Loucy (cell line): ENCODE results near the gene STXBP4.

Experiments
- H2AFZ ChIP-seq: fragments of 200-600 bp; sonication (generic); 2 replicates; pipeline ENCODE4 v1.6.0; 2016; ENCODE audit warnings: antibody characterized with exemption, mild to moderate bottlenecking, low read length, moderate library complexity
- H3F3A ChIP-seq: fragments of 200-600 bp; 2 replicates; pipeline ENCODE4 v1.6.0; 2016; ENCODE audit warnings: antibody characterized with exemption, low read depth, mild to moderate bottlenecking
- H3K27me3 ChIP-seq: fragments of 200-600 bp; sonication (generic); 2 replicates; pipeline ENCODE4 v1.6.1; 2014; ENCODE audit warnings: low read length, mild to moderate bottlenecking; ENCODE audit not compliant: insufficient read depth, poor library complexity, severe bottlenecking
- H3K36me3 ChIP-seq: fragments of 200-600 bp; sonication (generic); 2 replicates; pipeline ENCODE4 v1.6.1; 2016; ENCODE audit warnings: low read length; ENCODE audit not compliant: insufficient read depth
- H3K4me1 ChIP-seq: fragments of 200-600 bp; sonication (generic); 2 replicates; pipeline ENCODE4 v1.5.1; 2014; ENCODE audit warnings: low read length, mild to moderate bottlenecking; ENCODE audit not compliant: insufficient read depth, poor library complexity, severe bottlenecking
- H3K4me2 ChIP-seq: fragments of 200-600 bp; sonication (generic); 2 replicates; pipeline ENCODE4 v1.6.0; 2014; ENCODE audit warnings: antibody characterized with exemption, low read length, low read depth, mild to moderate bottlenecking; ENCODE audit not compliant: poor library complexity, severe bottlenecking
- H3K4me3 ChIP-seq: fragments of 200-600 bp; sonication (generic); 2 replicates; pipeline ENCODE4 v1.5.1; 2014; ENCODE audit warnings: low read length, mild to moderate bottlenecking, mixed read lengths; ENCODE audit not compliant: poor library complexity, severe bottlenecking
- H3K79me2 ChIP-seq: fragments of 200-600 bp; sonication (generic); 2 replicates; pipeline ENCODE4 v1.6.1; 2014; ENCODE audit warnings: low read length; ENCODE audit not compliant: insufficient read depth
- H3K9ac ChIP-seq: fragments of 200-600 bp; sonication (generic); 2 replicates; pipeline ENCODE4 v1.6.0; 2014; ENCODE audit warnings: mild to moderate bottlenecking, low read depth, low read length, moderate library complexity; ENCODE audit not compliant: poor library complexity, severe bottlenecking
- H3K9me2 ChIP-seq: fragments of 200-600 bp; sonication (generic); replicated peaks from 2 replicates; pipeline ENCODE4 v1.6.1; 2016; ENCODE audit warnings: low read depth, low read length, mixed read lengths
- H3K9me3 ChIP-seq: fragments of 200-600 bp; sonication (generic); 2 replicates; pipeline ENCODE4 v1.6.1; 2014; ENCODE audit warnings: mild to moderate bottlenecking, antibody characterized with exemption, low read length, low read depth; ENCODE audit not compliant: insufficient read depth
- H4K20me1 ChIP-seq: fragments of 200-600 bp; sonication (generic); 2 replicates; pipeline ENCODE4 v1.6.0; 2014; ENCODE audit warnings: antibody characterized with exemption, low read length, mild to moderate bottlenecking; ENCODE audit not compliant: insufficient read depth, poor library complexity, severe bottlenecking
- EZH2phosphoT487 ChIP-seq: fragments of 200-600 bp; IDR thresholded peaks from 2 replicates; pipeline ENCODE4 v1.6.1; 2018; ENCODE audit warnings: antibody characterized with exemption, mild to moderate bottlenecking, moderate library complexity, borderline replicate concordance
- TF ChIP-seq, protein P1 (sequence below): fragments of 200-600 bp; sonication (generic); conservative IDR thresholded peaks from 2 replicates; pipeline ENCODE4 v1.5.1; 2014; ENCODE audit warnings: mild to moderate bottlenecking, antibody characterized with exemption, low read length

Gene STXBP4

DNA sequence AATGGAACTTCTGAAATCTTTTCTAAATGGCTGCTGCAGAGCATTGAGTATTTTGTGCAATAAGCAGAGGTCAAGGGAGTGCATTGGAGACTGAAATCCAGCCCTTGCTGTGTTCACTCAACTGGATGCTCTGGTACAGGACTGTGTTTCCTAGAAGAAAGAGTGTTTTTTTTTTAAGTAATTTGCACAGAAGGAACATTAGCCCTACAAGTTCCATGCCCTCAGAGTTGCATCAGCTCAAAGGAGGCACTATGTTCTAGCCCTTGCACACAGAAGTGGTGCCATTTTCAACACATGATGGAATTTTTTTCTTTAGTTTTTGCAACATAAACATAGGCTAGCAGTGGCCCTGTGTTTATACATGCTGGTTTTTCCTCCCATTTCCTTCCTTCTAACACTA lies 152.1 kb downstream of the STXBP4 start:
- no peaks in the 10 kb centered on the region for H3K9me3 ChIP-seq
- TF ChIP-seq EZH2phosphoT487: no peak
- TF ChIP-seq, protein P1, sequence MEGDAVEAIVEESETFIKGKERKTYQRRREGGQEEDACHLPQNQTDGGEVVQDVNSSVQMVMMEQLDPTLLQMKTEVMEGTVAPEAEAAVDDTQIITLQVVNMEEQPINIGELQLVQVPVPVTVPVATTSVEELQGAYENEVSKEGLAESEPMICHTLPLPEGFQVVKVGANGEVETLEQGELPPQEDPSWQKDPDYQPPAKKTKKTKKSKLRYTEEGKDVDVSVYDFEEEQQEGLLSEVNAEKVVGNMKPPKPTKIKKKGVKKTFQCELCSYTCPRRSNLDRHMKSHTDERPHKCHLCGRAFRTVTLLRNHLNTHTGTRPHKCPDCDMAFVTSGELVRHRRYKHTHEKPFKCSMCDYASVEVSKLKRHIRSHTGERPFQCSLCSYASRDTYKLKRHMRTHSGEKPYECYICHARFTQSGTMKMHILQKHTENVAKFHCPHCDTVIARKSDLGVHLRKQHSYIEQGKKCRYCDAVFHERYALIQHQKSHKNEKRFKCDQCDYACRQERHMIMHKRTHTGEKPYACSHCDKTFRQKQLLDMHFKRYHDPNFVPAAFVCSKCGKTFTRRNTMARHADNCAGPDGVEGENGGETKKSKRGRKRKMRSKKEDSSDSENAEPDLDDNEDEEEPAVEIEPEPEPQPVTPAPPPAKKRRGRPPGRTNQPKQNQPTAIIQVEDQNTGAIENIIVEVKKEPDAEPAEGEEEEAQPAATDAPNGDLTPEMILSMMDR: no peak
- no peaks in the 10 kb centered on the region for H3K79me2 ChIP-seq
- no peaks in the 10 kb centered on the region for H3K9me2 ChIP-seq
- H3K4me2 ChIP-seq: no peak overlapping the region
- H3K27me3 ChIP-seq: no peaks in the 10 kb centered on the region
- no peaks in the 10 kb centered on the region for H4K20me1 ChIP-seq
- no peak overlapping the region for H2AFZ ChIP-seq
- no peak overlapping the region for H3K4me3 ChIP-seq
- H3K9ac ChIP-seq: no peak overlapping the region
- H3K36me3 ChIP-seq: no peaks in the 10 kb centered on the region
- peaks cover 53% of the 10 kb centered on the region for H3K4me1 ChIP-seq
- H3F3A ChIP-seq: peaks cover 12% of the 10 kb centered on the region; the same call in 1 of the 2 replicates

DNA sequence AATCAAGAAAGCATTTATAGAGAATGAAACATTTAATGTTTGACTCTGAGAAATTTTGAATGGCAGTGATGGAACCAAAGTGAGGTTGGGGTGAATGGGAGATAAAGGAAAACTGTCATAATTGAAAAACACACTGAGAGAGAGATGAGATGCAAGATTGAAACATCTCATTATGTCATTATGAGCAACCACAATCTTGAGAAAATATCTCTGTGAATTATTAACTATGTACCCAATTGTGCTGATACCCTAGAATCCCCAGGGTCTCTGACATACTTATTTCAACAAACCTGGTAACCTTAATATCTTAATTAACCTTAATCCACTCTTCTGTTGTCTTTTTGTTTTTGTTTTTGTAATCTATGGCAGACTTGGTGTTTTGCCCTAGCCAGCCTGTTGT lies 152.7 kb downstream of the STXBP4 start:
- Histone ChIP-seq H3K4me3 (no peak overlapping the region), H2AFZ (no peak overlapping the region)
- TF ChIP-seq, protein P1: no peak
- no peak for TF ChIP-seq EZH2phosphoT487

DNA sequence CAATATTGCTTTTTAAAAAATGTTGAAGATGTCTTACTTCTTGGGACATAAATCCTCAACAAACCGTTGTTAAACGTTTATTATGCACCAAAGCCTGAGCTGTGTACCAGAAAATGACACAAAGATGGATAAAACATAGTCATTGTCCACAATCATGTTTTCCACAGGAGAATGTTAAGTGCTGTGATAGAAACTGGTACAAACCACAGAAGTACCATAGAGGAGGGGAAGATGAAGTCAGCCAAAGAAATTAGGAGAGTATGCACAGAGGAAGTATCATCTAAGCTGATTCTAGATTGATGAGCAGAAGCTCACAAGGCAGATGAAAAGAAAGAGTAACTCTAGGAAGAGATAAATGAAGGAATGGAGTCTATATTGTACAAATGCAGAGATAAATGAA lies 153.5 kb downstream of the STXBP4 start:
- TF ChIP-seq EZH2phosphoT487: no peak
- TF ChIP-seq, protein P1: no peak
- Histone ChIP-seq H2AFZ (no peak overlapping the region), H3K4me2 (no peak overlapping the region), H3K27me3 (no peaks in the 10 kb centered on the region), H3K9me3 (no peaks in the 10 kb centered on the region), H3K9me2 (no peaks in the 10 kb centered on the region), H3K4me3 (no peak overlapping the region), H3F3A (no peaks in the 10 kb centered on the region), H3K36me3 (no peaks in the 10 kb centered on the region), H3K4me1 (peaks cover 38% of the 10 kb centered on the region), H4K20me1 (no peaks in the 10 kb centered on the region), H3K9ac (no peak overlapping the region), H3K79me2 (no peaks in the 10 kb centered on the region)

More for the DNA sequence above, 152.7 kb downstream of the STXBP4 start:
- no peaks in the 10 kb centered on the region for H3K9me3 ChIP-seq
- H3K79me2 ChIP-seq: no peaks in the 10 kb centered on the region
- peaks cover 47% of the 10 kb centered on the region for H3K4me1 ChIP-seq
- no peaks in the 10 kb centered on the region for H3K36me3 ChIP-seq
- no peaks in the 10 kb centered on the region for H3K27me3 ChIP-seq
- no peaks in the 10 kb centered on the region for H3K9me2 ChIP-seq
- H3K4me2 ChIP-seq: no peak overlapping the region
- peaks cover 7% of the 10 kb centered on the region; the same call in 1 of the 2 replicates for H3F3A ChIP-seq
- H3K9ac ChIP-seq: no peak overlapping the region
- no peaks in the 10 kb centered on the region for H4K20me1 ChIP-seq
